Measurements from ENCODE around the gene SERGEF. TPM values are rescaled to one million over a fixed set of nuclear protein-coding genes. Genes with fewer than 3 reads are reported as not detected.
"Not testable (repeated sequence)": the region's sequence is repeated elsewhere in the genome, so short reads cannot be mapped to it uniquely, and the experiment has no call there.

The SERGEF gene
- total and polyA plus RNA-seq, 11 donors, result 11.6 to 55.0 (median 22.1) TPM

GRCh38 chr11:17898782-17899181 lies 114.1 kb downstream of the SERGEF start:
- H3K4me3 ChIP-seq, result no peak overlapping the region
- no peak for ATAC-seq
- H3K4me1 ChIP-seq, result peaks cover 0 to 11% (median 6%) of the 10 kb centered on the region in 12 donors
- intact Hi-C loops (cut with DNase I), result no loop called here
- H3K36me3 ChIP-seq, result no peaks in the 10 kb centered on the region
- DNase-seq, result no peak
- H3K27me3 ChIP-seq, result no peaks in the 10 kb centered on the region
- TF ChIP-seq POLR2A (IDR thresholded peaks at IDR 0.05), result no peak
- TF ChIP-seq, protein P1, sequence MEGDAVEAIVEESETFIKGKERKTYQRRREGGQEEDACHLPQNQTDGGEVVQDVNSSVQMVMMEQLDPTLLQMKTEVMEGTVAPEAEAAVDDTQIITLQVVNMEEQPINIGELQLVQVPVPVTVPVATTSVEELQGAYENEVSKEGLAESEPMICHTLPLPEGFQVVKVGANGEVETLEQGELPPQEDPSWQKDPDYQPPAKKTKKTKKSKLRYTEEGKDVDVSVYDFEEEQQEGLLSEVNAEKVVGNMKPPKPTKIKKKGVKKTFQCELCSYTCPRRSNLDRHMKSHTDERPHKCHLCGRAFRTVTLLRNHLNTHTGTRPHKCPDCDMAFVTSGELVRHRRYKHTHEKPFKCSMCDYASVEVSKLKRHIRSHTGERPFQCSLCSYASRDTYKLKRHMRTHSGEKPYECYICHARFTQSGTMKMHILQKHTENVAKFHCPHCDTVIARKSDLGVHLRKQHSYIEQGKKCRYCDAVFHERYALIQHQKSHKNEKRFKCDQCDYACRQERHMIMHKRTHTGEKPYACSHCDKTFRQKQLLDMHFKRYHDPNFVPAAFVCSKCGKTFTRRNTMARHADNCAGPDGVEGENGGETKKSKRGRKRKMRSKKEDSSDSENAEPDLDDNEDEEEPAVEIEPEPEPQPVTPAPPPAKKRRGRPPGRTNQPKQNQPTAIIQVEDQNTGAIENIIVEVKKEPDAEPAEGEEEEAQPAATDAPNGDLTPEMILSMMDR (IDR thresholded peaks at IDR 0.05), result no peak
- no peaks in the 10 kb centered on the region for H3K9me3 ChIP-seq
- no peak overlapping the region for H3K27ac ChIP-seq
- WGBS, 4 donors, result 62 to 81% (median 75%) methylated on average over 3 of the region's 3 CpGs

DNA sequence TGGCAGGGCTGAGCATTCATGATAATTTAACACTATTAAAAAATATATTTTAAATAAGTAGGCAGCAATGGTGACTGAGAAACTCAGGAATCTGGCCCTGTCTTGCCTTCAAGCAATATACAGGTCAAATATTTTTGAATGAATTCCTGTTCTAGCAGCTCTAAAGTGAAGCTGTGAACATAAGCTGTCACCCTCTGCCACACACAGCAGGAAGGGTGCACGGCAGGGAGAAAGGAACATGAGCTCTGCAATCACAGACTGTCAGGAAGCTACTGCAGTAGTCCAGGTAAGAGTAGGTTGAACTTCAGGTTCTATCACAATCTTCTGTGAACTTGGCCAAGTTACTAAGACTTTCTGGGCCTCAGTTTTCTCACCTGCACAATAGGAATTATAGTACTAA lies 114.8 kb downstream of the SERGEF start:
- Histone ChIP-seq H3K36me3 (no peaks in the 10 kb centered on the region), H3K27ac (no peak overlapping the region), H3K4me1 (peaks cover 0 to 11% (median 6%) of the 10 kb centered on the region in 12 donors), H3K4me3 (no peak overlapping the region), H3K27me3 (no peaks in the 10 kb centered on the region), H3K9me3 (no peaks in the 10 kb centered on the region)
- TF ChIP-seq POLR2A (IDR thresholded peaks at IDR 0.05), result no peak
- TF ChIP-seq, protein P1 (IDR thresholded peaks at IDR 0.05), result no peak
- WGBS, 4 donors, result 65 to 83% (median 77%) methylated on average over 1 of the region's 1 CpG
- DNase-seq, result no peak
- ATAC-seq, result no peak
- intact Hi-C loops (cut with DNase I), result no loop called here

DNA sequence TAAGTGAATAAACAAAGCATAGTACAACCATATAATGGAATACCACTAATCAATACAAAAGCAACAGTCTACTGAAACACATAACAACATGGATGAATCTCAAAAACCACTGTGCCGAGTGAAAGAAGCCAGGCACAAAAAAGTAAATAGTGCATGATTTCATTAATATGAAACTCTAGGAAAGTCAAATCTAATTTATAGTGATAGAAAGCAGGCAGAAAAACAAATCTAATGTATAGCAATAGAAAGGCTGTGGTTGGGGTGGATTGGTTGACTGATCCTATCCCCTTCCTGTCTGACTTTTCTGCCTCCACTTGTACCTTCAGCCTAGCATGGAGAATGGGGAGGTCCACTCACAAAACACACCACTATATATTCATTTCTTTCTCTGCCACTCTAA lies 115.4 kb downstream of the SERGEF start:
- no peak for ATAC-seq
- 98 to 100% (median 99%) methylated on average over 1 of the region's 1 CpG for WGBS, 4 donors
- intact Hi-C loops (cut with DNase I), result no loop called here

GRCh38 chr11:17896496-17897151 lies 116.2 kb downstream of the SERGEF start:
- WGBS, 4 donors, result 90 to 97% (median 93%) methylated on average over 5 to 6 of the region's 6 CpGs
- intact Hi-C loops (cut with DNase I); H3K4me3 ChIP-seq; ATAC-seq; H3K27ac ChIP-seq; H3K27me3 ChIP-seq; H3K36me3 ChIP-seq; DNase-seq; H3K9me3 ChIP-seq: not testable (repeated sequence)
- H3K4me1 ChIP-seq, result peaks cover 0 to 11% (median 6%) of the 10 kb centered on the region in 12 donors

More for the DNA sequence above, 115.4 kb downstream of the SERGEF start:
- no peak overlapping the region for H3K27ac ChIP-seq
- no peaks in the 10 kb centered on the region for H3K27me3 ChIP-seq
- peaks cover 0 to 11% (median 6%) of the 10 kb centered on the region in 12 donors for H3K4me1 ChIP-seq
- no peak for DNase-seq
- peaks cover 0 to 1% (median 0%) of the 10 kb centered on the region in 9 donors for H3K36me3 ChIP-seq
- no peaks in the 10 kb centered on the region for H3K9me3 ChIP-seq
- TF ChIP-seq, protein P1 (IDR thresholded peaks at IDR 0.05), result no peak
- no peak for TF ChIP-seq POLR2A (IDR thresholded peaks at IDR 0.05)
- H3K4me3 ChIP-seq, result no peak overlapping the region

Measured in heart left ventricle (tissue), 16 donors.